GM12878 (cell line): ENCODE results near the gene IFT88. TPM values are rescaled to one million over a fixed set of nuclear protein-coding genes. Genes with fewer than 3 reads are reported as not detected.

Experiments used
- ATAC-seq: fragments of 200-7000 bp; cut with Tn5 transposase; 3 replicates; pipeline ENCODE4 v1.9.1; 2020; ENCODE audit warnings: mild to moderate bottlenecking, moderate library complexity
- BruUV-seq: library from RNA; stranded (reverse); fragments of 400-500 nt; replicated peaks from 2 replicates; lab custom pipeline; 2021; lab: Mats Ljungman, UMichigan
- CTCF ChIA-PET: fragments of 300-600 bp; sonication (Branson Sonifier 250); formaldehyde crosslinking; extraction: SDS; loops from one replicate; lab custom pipeline; 2021; ENCODE audit warnings: inconsistent platforms; lab: Yijun Ruan, JAX
- POLR2A ChIA-PET: fragments of 350-600 bp; formaldehyde crosslinking; extraction: SDS; loops from one replicate; lab custom pipeline; 2021; ENCODE audit warnings: inconsistent platforms; lab: Charles Lee
- RAD21 ChIA-PET: fragments of 300-600 bp; sonication (Branson Sonifier 250); formaldehyde crosslinking; loops from one replicate; lab custom pipeline; 2023; ENCODE audit warnings: antibody characterized with exemption; ENCODE audit not compliant: unreplicated experiment; lab: Charles Lee
- SMC1A ChIA-PET: fragments of 300-600 bp; sonication (Branson Sonifier 250); formaldehyde crosslinking; loops from one replicate; lab custom pipeline; 2023; ENCODE audit not compliant: unreplicated experiment, uncharacterized antibody; lab: Charles Lee
- DNase-seq: peaks from one replicate; pipeline ENCODE4 v3.0.0-alpha.2; 2011; ENCODE audit warnings: low read depth, low spot score
- FAIRE-seq: peaks from 3 replicates; lab custom pipeline; 2011; peaks lifted over from hg19 to GRCh38; lab: Jason Lieb, UNC
- H2AFZ ChIP-seq: 2 replicates; pipeline ENCODE4 v1.6.0; 2011; ENCODE audit warnings: low read depth, low read length, control low read depth; ENCODE audit not compliant: control insufficient read depth
- H3K27ac ChIP-seq: 2 replicates; pipeline ENCODE4 v1.5.1; 2011; ENCODE audit warnings: control low read depth; ENCODE audit not compliant: control insufficient read depth, insufficient read depth
- H3K27me3 ChIP-seq, 2 experiments: replicated peaks in 1 of 2; 2 replicates each; pipeline versions ENCODE4 v1.6.0 to v1.6.1; 2011; ENCODE audit warnings: low read length in 1 of 2; ENCODE audit not compliant: control insufficient read depth in 2 of 2, insufficient read depth in 2 of 2
- H3K36me3 ChIP-seq, 2 experiments: 2 replicates each; pipeline ENCODE4 v1.5.1; 2011; ENCODE audit warnings: low read length in 1 of 2; ENCODE audit not compliant: control insufficient read depth in 2 of 2, insufficient read depth in 2 of 2
- H3K4me1 ChIP-seq: 2 replicates; pipeline ENCODE4 v1.6.1; 2011; ENCODE audit warnings: mild to moderate bottlenecking, low read length, moderate library complexity, mixed read lengths; ENCODE audit not compliant: control insufficient read depth, insufficient read depth
- H3K4me2 ChIP-seq: 2 replicates; pipeline ENCODE4 v1.6.0; 2011; ENCODE audit warnings: control low read depth; ENCODE audit not compliant: control insufficient read depth, insufficient read depth
- H3K4me3 ChIP-seq: fragments of 200-600 bp; sonication (generic); 2 replicates; pipeline ENCODE4 v1.5.1; 2016
- H3K79me2 ChIP-seq: 2 replicates; pipeline ENCODE4 v1.6.0; 2011; ENCODE audit warnings: low read length; ENCODE audit not compliant: control insufficient read depth, insufficient read depth
- H3K9ac ChIP-seq: 2 replicates; pipeline ENCODE4 v1.8.0; 2011; ENCODE audit warnings: low read length, control low read depth, mixed read lengths; ENCODE audit not compliant: control insufficient read depth, insufficient read depth
- H3K9me3 ChIP-seq: replicated peaks from 3 replicates; pipeline ENCODE4 v1.5.1; 2011; ENCODE audit warnings: mild to moderate bottlenecking, low read length; ENCODE audit not compliant: control insufficient read depth, insufficient read depth
- H4K20me1 ChIP-seq: 2 replicates; pipeline ENCODE4 v1.6.0; 2011; ENCODE audit not compliant: control insufficient read depth, insufficient read depth
- CEBPZ ChIP-seq: fragments of 150-350 bp; IDR thresholded peaks from 2 replicates; pipeline ENCODE4 v1.6.1; 2016; ENCODE audit warnings: low read depth, low read length
- CHD4 ChIP-seq: fragments of 200-600 bp; sonication (generic); IDR thresholded peaks from 2 replicates; pipeline ENCODE4 v1.6.1; 2016; ENCODE audit warnings: mild to moderate bottlenecking
- IKZF2 ChIP-seq, 2 experiments: fragments of 450-650 bp; IDR thresholded peaks; 2 replicates each; pipeline ENCODE4 v1.6.1; 2017; ENCODE audit warnings: mild to moderate bottlenecking in 2 of 2, moderate library complexity in 2 of 2
- MLLT1 ChIP-seq: fragments of 450-650 bp; IDR thresholded peaks from 2 replicates; pipeline ENCODE4 v1.6.1; 2016; ENCODE audit warnings: mild to moderate bottlenecking
- ZBTB33 ChIP-seq: fragments of 450-650 bp; IDR thresholded peaks from 2 replicates; pipeline ENCODE4 v1.6.1; 2017; ENCODE audit warnings: mild to moderate bottlenecking
- ZNF687 ChIP-seq: fragments of 450-650 bp; IDR thresholded peaks from 2 replicates; pipeline ENCODE4 v1.6.1; 2017; ENCODE audit warnings: mild to moderate bottlenecking, moderate library complexity
- WGBS: methylation state at CpG from one replicate; pipeline ENCODE4 v1.1.6; 2016; ENCODE audit warnings: low lambda C conversion rate; ENCODE audit not compliant: insufficient replicate concordance, insufficient coverage; ENCODE audit errors: missing lambda C conversion rate; 5-methylcytosine and 5-hydroxymethylcytosine counted together
- in situ Hi-C: fragments of 300-500 bp; cut with MboI; formaldehyde crosslinking; loops from 9 replicates; pipeline ENCODE4 v1.14.3; 2018; ENCODE audit warnings: mixed read lengths
- intact Hi-C: fragments of 100-400 bp; cut with micrococcal nuclease; formaldehyde crosslinking; loops from one replicate; pipeline ENCODE4 v1.14.2; 2022; ENCODE audit not compliant: unreplicated experiment
- polyA plus RNA-seq, 11 experiments: library from polyadenylated mRNA; depleted of rRNA in 4 of 11; unstranded in 6 of 11; stranded (reverse) in 5 of 11; fragments of >200 nt; fragmentation: Nextera tagmentation in 4 of 11; fragmentation: Illumina TruSeq in 1 of 11; extraction: Ambion mirVana in 4 of 11; extraction: Trizol in 1 of 11; gene quantifications; 1 replicate in 1 of 11; 2 replicates in 10 of 11; pipeline versions ENCODE4 v1.2.1 to v1.2.3, GENCODE V29; 2011 to 2016; ENCODE audit warnings: inconsistent platforms in 2 of 11, missing spikeins in 2 of 11, low read depth in 1 of 11
- total RNA-seq, 4 experiments: library from RNA; depleted of rRNA in 3 of 4; stranded (reverse); fragments of >200 nt in 3 of 4; fragmentation: Illumina TruSeq in 1 of 4; extraction: Trizol in 1 of 4; gene quantifications; 2 replicates each; pipeline versions ENCODE4 v1.2.1 to v1.2.3, GENCODE V29; 2013 to 2021

IFT88 gene
- total and polyA plus RNA-seq, 10 of the 15 experiments (the other 5 are each of a cell fraction or from before 2014, with no cell fraction given) = 2.9 to 5.6 (median 4.1) TPM

GRCh38 chr13:20525601-20526544 lies 41.1 kb upstream of the IFT88 start, which contains the start of gene CRYL1 (continued):
- peak; percentile 63 for TF ChIP-seq ZNF687
- TF ChIP-seq, all 136 proteins: peak for 30

- DNase-seq = no peak
- no peaks in the 10 kb centered on the region for H4K20me1 ChIP-seq
- no TSS peak for BruUV-seq
- H3K9ac ChIP-seq = peak overlapping the region; percentile 82
- no peaks in the 10 kb centered on the region for H3K27me3 ChIP-seq
- peak overlapping the region; percentile 73; the same call in 1 of the 2 replicates for H3K27ac ChIP-seq
- peaks cover 10% of the 10 kb centered on the region for H3K4me1 ChIP-seq
- no peaks in the 10 kb centered on the region; the same call in 1 of the 2 replicates for H3K79me2 ChIP-seq
- no peaks in the 10 kb centered on the region; the same call in 2 of the 3 replicates for H3K9me3 ChIP-seq
- TF ChIP-seq ZBTB33 = peak; percentile 33; the same call in 1 of the 2 replicates
- peak; percentile 46; the same call in 1 of the 2 replicates for TF ChIP-seq MLLT1
- no peak for TF ChIP-seq CEBPZ
- TF ChIP-seq IKZF2 (IDR thresholded peaks at IDR 0.05) = 0 out of 4 replicates have a peak, but pooled peaks of 1 of the 2 experiments have one; percentile 10
- no peak for TF ChIP-seq CHD4
- TF ChIP-seq, all 136 proteins: peak for 3
- POLR2A ChIA-PET = no interaction called here
- FAIRE-seq (no peak), ATAC-seq (no peak)
- CTCF ChIA-PET = interaction anchor here (0.9 to 1.2 kb wide), 2 partner anchors 14 to 31 kb away, joined by 3 to 4 read pairs; no protein-coding TSS in a partner anchor
- RAD21 ChIA-PET = interaction anchor here (1.7 kb wide), 1 partner anchor 247 kb away, joined by 4 read pairs; no protein-coding TSS in a partner anchor
- H3K4me2 ChIP-seq = peak overlapping the region; percentile 97
- SMC1A ChIA-PET = interaction anchor here (1.0 to 2.2 kb wide), 4 partner anchors 17 to 31 kb away, joined by 3 to 6 read pairs (median 4); no protein-coding TSS in a partner anchor
- no peaks in the 10 kb centered on the region for H3K36me3 ChIP-seq
- 81% methylated on average over 6 of the region's 6 CpGs for WGBS
- H3K4me3 ChIP-seq = peak overlapping the region; percentile 74
- peak overlapping the region; percentile 93 for H2AFZ ChIP-seq
- intact Hi-C loops (loop anchor here (2.0 kb wide), 2 partner anchors 40 to 246 kb away; partner anchors contain the start of genes EEF1AKMT1 and IFT88), in situ Hi-C loops (no loop called here)
These were observed 40.3 kb upstream of the IFT88 start for GRCh38 chr13:20526664-20527063.
